AG10803 (cell line): ENCODE measurements around the gene EPHB1.

Source experiments
- DNase-seq: peaks from one replicate; pipeline ENCODE4 v3.0.0; 2010; ENCODE audit warnings: low read depth
- H3K4me3 ChIP-seq: 2 replicates; pipeline ENCODE4 v1.5.1; 2011; ENCODE audit warnings: mild to moderate bottlenecking, low read length, control low read depth
- TF ChIP-seq, protein P1 (sequence below): conservative IDR thresholded peaks from 2 replicates; pipeline ENCODE4 v1.5.1; 2011; ENCODE audit warnings: mild to moderate bottlenecking, low read length, control low read depth, inconsistent platforms

EPHB1 gene

DNA sequence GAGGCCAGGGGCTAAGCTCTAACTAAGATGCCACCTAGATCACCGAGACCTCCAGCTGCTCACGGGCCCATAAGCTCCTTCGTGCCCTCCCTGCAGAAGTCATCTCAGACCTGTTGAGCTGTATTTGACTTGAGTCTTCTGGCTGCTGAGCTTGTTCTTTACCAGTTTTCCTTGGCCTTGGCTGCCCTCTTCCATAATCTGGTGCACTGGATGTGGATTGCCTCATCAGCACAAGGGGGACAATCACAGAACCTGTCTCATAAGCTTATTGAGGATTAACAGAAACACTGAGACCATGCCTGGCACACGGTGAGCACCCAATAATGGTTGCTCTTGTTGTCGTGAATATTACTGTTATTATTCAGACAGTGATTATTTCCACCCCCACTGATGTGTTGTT is 101.1 kb downstream of the EPHB1 start:
- H3K4me3 ChIP-seq = no peak overlapping the region
- TF ChIP-seq, protein P1, sequence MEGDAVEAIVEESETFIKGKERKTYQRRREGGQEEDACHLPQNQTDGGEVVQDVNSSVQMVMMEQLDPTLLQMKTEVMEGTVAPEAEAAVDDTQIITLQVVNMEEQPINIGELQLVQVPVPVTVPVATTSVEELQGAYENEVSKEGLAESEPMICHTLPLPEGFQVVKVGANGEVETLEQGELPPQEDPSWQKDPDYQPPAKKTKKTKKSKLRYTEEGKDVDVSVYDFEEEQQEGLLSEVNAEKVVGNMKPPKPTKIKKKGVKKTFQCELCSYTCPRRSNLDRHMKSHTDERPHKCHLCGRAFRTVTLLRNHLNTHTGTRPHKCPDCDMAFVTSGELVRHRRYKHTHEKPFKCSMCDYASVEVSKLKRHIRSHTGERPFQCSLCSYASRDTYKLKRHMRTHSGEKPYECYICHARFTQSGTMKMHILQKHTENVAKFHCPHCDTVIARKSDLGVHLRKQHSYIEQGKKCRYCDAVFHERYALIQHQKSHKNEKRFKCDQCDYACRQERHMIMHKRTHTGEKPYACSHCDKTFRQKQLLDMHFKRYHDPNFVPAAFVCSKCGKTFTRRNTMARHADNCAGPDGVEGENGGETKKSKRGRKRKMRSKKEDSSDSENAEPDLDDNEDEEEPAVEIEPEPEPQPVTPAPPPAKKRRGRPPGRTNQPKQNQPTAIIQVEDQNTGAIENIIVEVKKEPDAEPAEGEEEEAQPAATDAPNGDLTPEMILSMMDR = no peak
- DNase-seq = no peak

DNA sequence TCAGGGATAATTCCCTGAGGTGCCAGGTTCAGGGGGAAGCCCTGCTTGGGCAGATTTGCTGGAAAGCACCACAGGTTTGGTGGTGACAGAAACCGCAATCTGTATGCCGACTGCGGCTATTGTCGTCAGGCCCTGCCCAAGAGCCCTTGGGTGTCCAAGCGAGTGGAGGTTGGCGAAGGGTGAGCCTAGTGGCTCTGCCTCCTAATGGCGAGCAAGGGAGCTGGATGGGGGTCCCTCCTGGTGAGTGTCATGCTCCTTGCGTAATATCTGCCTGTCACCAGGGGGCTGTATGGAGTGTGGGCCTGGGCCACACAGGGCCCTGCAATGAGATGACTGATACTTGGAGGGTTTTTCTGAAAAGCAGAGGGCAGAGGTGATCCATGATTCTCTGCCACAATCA is 101.6 kb downstream of the EPHB1 start:
- H3K4me3 ChIP-seq = no peak overlapping the region
- TF ChIP-seq, protein P1 = no peak
- no peak for DNase-seq

DNA sequence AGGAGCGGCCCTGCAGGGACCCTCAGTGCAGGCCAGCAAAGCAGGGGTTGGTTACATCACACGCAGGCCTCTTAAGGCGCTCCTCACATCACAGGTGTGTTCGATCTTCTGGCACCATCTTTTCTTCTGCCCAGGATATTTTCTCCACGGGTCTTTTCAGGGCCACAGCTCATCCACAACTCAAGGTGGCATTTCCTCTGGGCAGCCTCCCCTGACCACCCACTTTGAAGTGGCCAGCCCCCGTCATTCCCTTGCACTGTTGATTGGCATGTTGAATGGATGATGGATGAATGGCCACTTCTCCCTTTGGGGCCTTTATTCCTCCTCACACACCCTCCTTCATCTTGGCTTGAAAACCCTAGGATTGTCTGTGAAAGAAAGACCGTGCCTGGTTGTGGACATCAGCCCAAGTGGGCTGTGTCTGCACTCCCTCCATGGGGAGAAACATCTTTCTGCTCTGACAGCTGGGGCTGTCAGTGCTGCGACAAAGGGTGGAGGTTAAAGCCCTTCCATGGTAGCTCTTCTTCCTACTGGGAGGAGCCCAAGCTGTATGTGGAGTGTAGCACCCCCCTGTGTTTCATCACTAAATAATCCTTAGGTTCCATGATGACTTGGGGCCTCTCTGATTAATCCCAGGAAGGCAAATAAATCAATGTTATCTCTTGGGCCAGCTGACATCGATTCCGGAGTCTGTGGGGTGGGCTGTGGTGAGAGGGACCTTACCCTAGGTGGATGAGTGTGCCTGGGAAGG is 102.5 kb downstream of the EPHB1 start:
- TF ChIP-seq, protein P1 = no peak
- no peak for DNase-seq
- no peak overlapping the region for H3K4me3 ChIP-seq

- TF ChIP-seq, protein P1 = no peak
- DNase-seq = no peak
- no peak overlapping the region for H3K4me3 ChIP-seq
Observed at GRCh38 chr3:134898181-134898754, 103.2 kb downstream of the EPHB1 start.

DNA sequence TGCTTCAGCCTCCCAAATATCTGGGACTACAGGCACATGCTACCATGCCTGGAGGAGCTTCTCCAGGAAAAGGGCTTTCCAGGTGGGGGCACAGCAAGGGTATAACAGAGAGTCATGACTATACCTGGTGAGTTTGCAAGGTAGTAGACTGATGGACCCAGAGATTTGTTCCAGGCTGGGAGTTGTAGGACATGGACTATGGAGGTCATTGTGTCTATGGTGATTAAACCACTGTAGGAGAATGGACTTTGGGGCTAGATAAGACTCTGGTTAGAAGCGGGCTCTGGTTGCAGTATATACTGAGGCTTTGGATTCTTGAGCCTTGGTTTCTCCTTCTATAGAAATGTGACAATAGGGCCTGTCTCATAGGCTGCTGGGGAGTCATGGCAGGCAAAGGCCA is 104.7 kb downstream of the EPHB1 start:
- no peak for DNase-seq
- TF ChIP-seq, protein P1 = no peak
- no peak overlapping the region for H3K4me3 ChIP-seq

- DNase-seq = no peak
- TF ChIP-seq, protein P1 = no peak
- no peak overlapping the region for H3K4me3 ChIP-seq
Observed at GRCh38 chr3:134900482-134900881, 105.4 kb downstream of the EPHB1 start.

GRCh38 chr3:134901461-134901860 is 106.4 kb downstream of the EPHB1 start:
- TF ChIP-seq, protein P1 = no peak
- DNase-seq = no peak
- H3K4me3 ChIP-seq = no peak overlapping the region
